Suprapubic skin (tissue), 3 donors: ENCODE measurements around the gene SLC2A4.

ENCODE experiments used
- EP300 ChIP-seq: sonication (generic); formaldehyde crosslinking; IDR thresholded peaks from one replicate; pipeline ENCODE4 v1.6.1; 2017; ENCODE audit warnings: antibody characterized with exemption
- POLR2A ChIP-seq, 2 donors: fragments of 450-650 bp; IDR thresholded peaks; one replicate each; pipeline ENCODE4 v1.6.1; 2017; ENCODE audit warnings: antibody characterized with exemption in 2 of 2, mild to moderate bottlenecking in 2 of 2, moderate library complexity in 2 of 2
- TF ChIP-seq, protein P1 (sequence below), 2 donors: fragments of 200-600 bp in 1 of 2; fragments of 450-650 bp in 1 of 2; sonication (generic) in 1 of 2; IDR thresholded peaks; one replicate each; pipeline ENCODE4 v1.5.1; 2016 to 2019; ENCODE audit warnings: antibody characterized with exemption in 2 of 2, mild to moderate bottlenecking in 1 of 2, moderate library complexity in 1 of 2

- TF ChIP-seq, protein P1, sequence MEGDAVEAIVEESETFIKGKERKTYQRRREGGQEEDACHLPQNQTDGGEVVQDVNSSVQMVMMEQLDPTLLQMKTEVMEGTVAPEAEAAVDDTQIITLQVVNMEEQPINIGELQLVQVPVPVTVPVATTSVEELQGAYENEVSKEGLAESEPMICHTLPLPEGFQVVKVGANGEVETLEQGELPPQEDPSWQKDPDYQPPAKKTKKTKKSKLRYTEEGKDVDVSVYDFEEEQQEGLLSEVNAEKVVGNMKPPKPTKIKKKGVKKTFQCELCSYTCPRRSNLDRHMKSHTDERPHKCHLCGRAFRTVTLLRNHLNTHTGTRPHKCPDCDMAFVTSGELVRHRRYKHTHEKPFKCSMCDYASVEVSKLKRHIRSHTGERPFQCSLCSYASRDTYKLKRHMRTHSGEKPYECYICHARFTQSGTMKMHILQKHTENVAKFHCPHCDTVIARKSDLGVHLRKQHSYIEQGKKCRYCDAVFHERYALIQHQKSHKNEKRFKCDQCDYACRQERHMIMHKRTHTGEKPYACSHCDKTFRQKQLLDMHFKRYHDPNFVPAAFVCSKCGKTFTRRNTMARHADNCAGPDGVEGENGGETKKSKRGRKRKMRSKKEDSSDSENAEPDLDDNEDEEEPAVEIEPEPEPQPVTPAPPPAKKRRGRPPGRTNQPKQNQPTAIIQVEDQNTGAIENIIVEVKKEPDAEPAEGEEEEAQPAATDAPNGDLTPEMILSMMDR (IDR thresholded peaks at IDR 0.05): no peak
- TF ChIP-seq EP300: no peak
- TF ChIP-seq POLR2A (IDR thresholded peaks at IDR 0.05): no peak
Observed at GRCh38 chr17:7289256-7290032, 7.9 kb downstream of the SLC2A4 start.
